22Rv1 (cell line): Measurements from ENCODE around the gene GRIK4.

ENCODE experiments used
- H3K27ac ChIP-seq: fragments of 450-650 bp; 2 replicates; pipeline ENCODE4 v1.5.1; 2017
- CTCF ChIP-seq: fragments of 450-650 bp; IDR thresholded peaks from 2 replicates; pipeline ENCODE4 v1.5.1; 2017; ENCODE audit warnings: mild to moderate bottlenecking
- ZFX ChIP-seq: fragments of 450-650 bp; IDR thresholded peaks from 2 replicates; pipeline ENCODE4 v1.6.1; 2017; ENCODE audit warnings: antibody characterized with exemption, borderline replicate concordance

Gene GRIK4, protein sequence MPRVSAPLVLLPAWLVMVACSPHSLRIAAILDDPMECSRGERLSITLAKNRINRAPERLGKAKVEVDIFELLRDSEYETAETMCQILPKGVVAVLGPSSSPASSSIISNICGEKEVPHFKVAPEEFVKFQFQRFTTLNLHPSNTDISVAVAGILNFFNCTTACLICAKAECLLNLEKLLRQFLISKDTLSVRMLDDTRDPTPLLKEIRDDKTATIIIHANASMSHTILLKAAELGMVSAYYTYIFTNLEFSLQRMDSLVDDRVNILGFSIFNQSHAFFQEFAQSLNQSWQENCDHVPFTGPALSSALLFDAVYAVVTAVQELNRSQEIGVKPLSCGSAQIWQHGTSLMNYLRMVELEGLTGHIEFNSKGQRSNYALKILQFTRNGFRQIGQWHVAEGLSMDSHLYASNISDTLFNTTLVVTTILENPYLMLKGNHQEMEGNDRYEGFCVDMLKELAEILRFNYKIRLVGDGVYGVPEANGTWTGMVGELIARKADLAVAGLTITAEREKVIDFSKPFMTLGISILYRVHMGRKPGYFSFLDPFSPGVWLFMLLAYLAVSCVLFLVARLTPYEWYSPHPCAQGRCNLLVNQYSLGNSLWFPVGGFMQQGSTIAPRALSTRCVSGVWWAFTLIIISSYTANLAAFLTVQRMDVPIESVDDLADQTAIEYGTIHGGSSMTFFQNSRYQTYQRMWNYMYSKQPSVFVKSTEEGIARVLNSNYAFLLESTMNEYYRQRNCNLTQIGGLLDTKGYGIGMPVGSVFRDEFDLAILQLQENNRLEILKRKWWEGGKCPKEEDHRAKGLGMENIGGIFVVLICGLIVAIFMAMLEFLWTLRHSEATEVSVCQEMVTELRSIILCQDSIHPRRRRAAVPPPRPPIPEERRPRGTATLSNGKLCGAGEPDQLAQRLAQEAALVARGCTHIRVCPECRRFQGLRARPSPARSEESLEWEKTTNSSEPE

DNA sequence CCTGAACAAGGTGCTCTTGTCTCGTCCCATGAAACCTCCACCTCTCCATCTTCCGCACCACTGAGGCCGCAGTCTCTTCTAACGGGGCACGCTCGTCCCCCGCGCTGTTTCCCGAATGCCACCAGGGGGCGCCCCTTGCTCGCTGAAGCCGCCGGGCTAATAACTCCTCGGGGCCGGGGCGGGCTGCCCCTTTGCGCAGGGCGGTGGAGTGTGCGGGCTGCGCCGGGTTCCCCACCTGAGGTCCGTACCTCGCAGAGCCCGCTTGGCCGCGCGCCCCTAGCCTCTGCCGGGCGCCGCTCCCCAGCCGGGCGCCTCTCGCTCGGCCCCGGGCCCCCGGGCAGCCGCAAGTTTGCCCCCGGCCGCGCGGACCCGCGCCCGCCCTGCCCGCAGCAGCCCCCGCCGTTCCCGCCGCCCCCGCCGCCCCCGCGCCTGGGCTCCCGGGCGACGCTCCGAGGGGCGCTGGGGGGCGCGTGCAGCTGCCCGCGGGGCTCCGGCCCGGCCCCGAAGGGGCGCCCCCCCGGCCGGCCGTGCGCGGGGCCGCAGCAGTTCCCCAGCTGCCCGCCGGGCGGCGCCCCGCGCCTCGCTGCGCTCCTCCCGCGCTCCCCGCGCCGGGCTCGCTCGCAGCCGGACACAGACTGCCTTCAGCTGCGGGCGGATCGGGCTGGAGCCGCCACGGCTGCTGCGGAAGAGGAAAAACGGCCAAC, at the start of gene GRIK4:
TSS of gene GRIK4 (plus strand) at position 633 of the 704 bp plus-strand sequence. CDS start 148,571 bp downstream, outside the sequence.
- TF ChIP-seq CTCF (peak; percentile 95), ZFX (no peak)
- H3K27ac ChIP-seq: no peak within 1 kb of the TSS

DNA sequence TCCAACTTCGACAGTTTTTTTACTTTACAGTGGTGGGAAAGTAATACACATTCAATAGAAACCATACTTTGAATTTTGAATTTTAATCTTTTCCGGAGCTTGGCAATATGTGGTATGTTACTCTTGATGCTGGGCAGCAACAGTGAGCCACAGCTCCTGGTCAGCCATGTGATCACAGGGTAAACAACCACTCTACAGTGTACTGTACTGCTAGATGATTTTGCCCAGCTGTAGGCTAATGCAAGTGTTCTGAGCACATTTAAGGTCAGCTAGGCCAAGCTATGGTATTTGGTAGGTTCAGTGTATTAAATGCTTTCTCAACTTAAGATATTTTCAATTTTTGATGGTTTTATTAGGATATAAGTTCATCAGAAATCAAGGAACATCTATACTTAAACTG, 48.7 kb upstream of the GRIK4 start:
- TF ChIP-seq ZFX (no peak), CTCF (no peak)
- no peak overlapping the region for H3K27ac ChIP-seq

GRCh38 chr11:120465921-120466534, 45.5 kb upstream of the GRIK4 start:
- TF ChIP-seq CTCF (no peak), ZFX (no peak)
- no peak overlapping the region for H3K27ac ChIP-seq

DNA sequence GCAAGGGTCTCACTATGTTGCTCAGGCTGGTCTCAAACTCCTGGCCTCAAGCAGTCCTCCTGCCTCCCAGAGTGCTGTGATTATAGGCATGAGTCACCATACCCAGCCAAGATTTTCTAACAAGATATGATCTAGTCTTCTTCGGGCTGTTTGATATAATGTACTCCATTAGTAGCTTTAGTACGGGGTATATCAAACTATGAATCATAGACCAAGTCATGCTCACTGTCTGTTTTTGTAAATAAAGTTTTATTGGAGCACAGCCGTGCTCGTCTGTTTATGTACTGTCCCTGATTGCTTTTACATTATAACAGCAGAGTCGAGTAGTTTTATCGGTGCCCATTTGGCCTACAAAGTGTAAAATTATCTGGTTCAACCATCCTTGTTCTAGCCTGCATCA, 43.9 kb upstream of the GRIK4 start:
- H3K27ac ChIP-seq: no peak overlapping the region
- TF ChIP-seq CTCF: no peak
- TF ChIP-seq ZFX: no peak

DNA sequence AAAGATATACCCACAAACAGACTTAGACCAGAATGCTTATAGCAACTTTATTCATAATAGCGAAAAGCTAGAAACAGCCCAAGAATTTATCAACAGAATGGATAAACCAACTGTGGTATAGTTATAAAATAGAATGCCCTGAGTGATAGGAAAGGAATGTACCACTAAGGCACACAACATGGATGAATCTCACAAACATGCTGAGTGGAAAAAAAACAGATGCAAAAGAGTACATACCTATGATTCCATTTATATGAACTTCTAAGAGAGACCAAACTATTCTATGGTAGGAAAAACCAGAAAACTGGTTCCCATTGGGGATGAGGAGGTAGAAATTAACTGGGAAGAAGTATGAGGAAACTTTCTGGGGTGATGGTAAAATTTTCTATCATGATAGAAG, 40.4 kb upstream of the GRIK4 start:
- TF ChIP-seq CTCF: no peak
- no peak for TF ChIP-seq ZFX
- H3K27ac ChIP-seq: no peak overlapping the region

DNA sequence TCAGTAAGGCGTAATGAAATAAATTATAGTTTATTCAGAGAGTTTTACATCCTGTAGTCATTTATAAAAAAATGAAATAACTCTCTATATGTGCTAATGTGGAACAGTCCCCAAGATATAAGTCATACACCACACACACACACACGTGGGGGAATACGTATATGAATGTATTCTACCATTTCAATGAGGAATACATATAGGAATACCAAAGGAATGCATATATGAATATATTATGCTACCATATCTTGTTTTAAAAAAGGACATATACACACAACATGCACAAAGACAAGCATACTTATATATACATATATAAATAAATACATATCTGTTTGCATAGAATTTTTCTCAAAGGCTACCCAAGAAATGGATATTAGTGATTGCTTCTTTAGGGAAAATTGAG, 39.6 kb upstream of the GRIK4 start:
- H3K27ac ChIP-seq: no peak overlapping the region
- TF ChIP-seq ZFX (no peak), CTCF (no peak)
